ENCODE results near the gene CCDC32. TPM values are rescaled to one million over a fixed set of nuclear protein-coding genes. Genes with fewer than 3 reads are reported as not detected.

CCDC32 gene
- total and polyA plus RNA-seq, 2 of the 13 experiments (the other 11 are each of a cell fraction or from before 2014, with no cell fraction given) = 10.8 to 23.2 TPM

GRCh38 chr15:40525855-40526254, 39.0 kb downstream of the CCDC32 start (continued):
- TF ChIP-seq ZNF142 (CRISPR knock-in tag; IDR thresholded peaks at IDR 0.05) (no peak), GLMP (CRISPR knock-in tag; IDR thresholded peaks at IDR 0.05; ENCODE audit: borderline replicate concordance) (no peak)

- CTCF ChIA-PET (ENCODE audit: low intra/inter-chr PET ratio, low total read pairs) = no interaction called here
- no peak for DNase-seq (ENCODE audit: low spot score)
- Histone ChIP-seq H3K27me3 (ENCODE audit: control insufficient read depth in 1 of 2, insufficient read depth in 2 of 2, low read length in 2 of 2) (no peaks in the 10 kb centered on the region; a peak in 1 of 5 replicates), H3K4me1 (ENCODE audit: insufficient read depth, low read length) (peaks cover 13% of the 10 kb centered on the region; the same call in 1 of the 2 replicates), H3K9ac (ENCODE audit: insufficient read depth, low read depth, low read length) (no peak overlapping the region), H2AFZ (ENCODE audit: low read length) (no peak overlapping the region), H4K20me1 (ENCODE audit: insufficient read depth, low read length) (no peaks in the 10 kb centered on the region), H3K36me3 (replicated peaks in 1 of 2; ENCODE audit: control insufficient read depth in 1 of 2, insufficient read depth in 2 of 2, low read length in 2 of 2) (no peaks in the 10 kb centered on the region), H3K4me3 (replicated peaks in 1 of 3; ENCODE audit: insufficient read depth in 1 of 3, low read depth in 2 of 3, low read length in 3 of 3) (no peak overlapping the region), H3K9me3 (ENCODE audit: low read length) (no peaks in the 10 kb centered on the region), H3K4me2 (ENCODE audit: low read depth, low read length) (no peak overlapping the region), H3K27ac (ENCODE audit: extremely low read length, insufficient read depth, low read length) (no peak overlapping the region), H3K79me2 (ENCODE audit: insufficient read depth, low read length) (no peaks in the 10 kb centered on the region)
- no peak for ATAC-seq
- intact Hi-C loops (cut with micrococcal nuclease; ENCODE audit: unreplicated experiment) (no loop called here), in situ Hi-C loops (cut with HindIII; ENCODE audit: extremely low pct_ligation_motif_present, low pct_unique_long_range_greater_than_20kb) (no loop called here)
- BruUV-seq (replicated peaks) = no TSS peak
- POLR2A ChIA-PET = no interaction called here
- FAIRE-seq = no peak
- TF ChIP-seq ELF1 (CRISPR knock-in tag; IDR thresholded peaks at IDR 0.05) (no peak), ZNF34 (CRISPR knock-in tag; IDR thresholded peaks at IDR 0.05; ENCODE audit: borderline replicate concordance) (no peak), ZNF570 (CRISPR knock-in tag; IDR thresholded peaks at IDR 0.05; ENCODE audit: borderline replicate concordance) (no peak), ZMAT5 (CRISPR knock-in tag; IDR thresholded peaks at IDR 0.05; ENCODE audit: borderline replicate concordance, low read depth) (no peak), RBFOX2 (IDR thresholded peaks at IDR 0.05; ENCODE audit: low read depth, low read length) (no peak), ZNF607 (CRISPR knock-in tag; IDR thresholded peaks at IDR 0.05; ENCODE audit: borderline replicate concordance) (no peak), ZNF740 (CRISPR knock-in tag; IDR thresholded peaks at IDR 0.05) (no peak), ZNF839 (CRISPR knock-in tag; IDR thresholded peaks at IDR 0.05; ENCODE audit: borderline replicate concordance) (no peak), PATZ1 (CRISPR knock-in tag; IDR thresholded peaks at IDR 0.05) (no peak), KLF9 (CRISPR knock-in tag; IDR thresholded peaks at IDR 0.05; ENCODE audit: low read depth) (no peak), YEATS2 (CRISPR knock-in tag; IDR thresholded peaks at IDR 0.05; ENCODE audit: borderline replicate concordance) (no peak), RFXAP (CRISPR knock-in tag; IDR thresholded peaks at IDR 0.05; ENCODE audit: borderline replicate concordance) (no peak)
Measured at GRCh38 chr15:40523611-40524010, 41.2 kb downstream of the CCDC32 start.
